GM18511 (cell line): ENCODE measurements around the gene ZCRB1.

Experiments
- ATAC-seq: cut with Tn5 transposase; IDR thresholded peaks from one replicate; pipeline ENCODE4 v1.9.1; 2021; ENCODE audit warnings: mild to moderate bottlenecking, moderate library complexity; ENCODE audit not compliant: unreplicated experiment

ZCRB1 gene

DNA sequence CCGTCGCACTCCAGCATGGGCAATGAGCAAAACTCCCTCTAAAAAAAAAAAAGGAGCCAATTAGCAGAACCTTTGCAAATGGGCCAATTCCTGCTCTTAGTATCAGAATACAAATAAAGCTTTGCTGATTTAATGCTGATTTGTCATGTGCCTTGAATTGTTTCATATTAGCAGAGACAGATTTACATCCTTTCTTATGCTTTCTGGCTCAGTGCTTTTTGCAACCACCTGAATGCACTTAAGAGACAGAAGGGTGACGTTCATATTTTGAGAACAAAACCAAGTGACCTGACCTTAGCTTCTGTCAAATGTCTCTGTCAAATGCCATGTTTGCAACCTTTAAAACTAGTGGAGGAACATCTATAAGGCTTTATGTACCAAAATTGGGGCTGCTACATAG lies 44.0 kb downstream of the ZCRB1 start:
- ATAC-seq = no peak

DNA sequence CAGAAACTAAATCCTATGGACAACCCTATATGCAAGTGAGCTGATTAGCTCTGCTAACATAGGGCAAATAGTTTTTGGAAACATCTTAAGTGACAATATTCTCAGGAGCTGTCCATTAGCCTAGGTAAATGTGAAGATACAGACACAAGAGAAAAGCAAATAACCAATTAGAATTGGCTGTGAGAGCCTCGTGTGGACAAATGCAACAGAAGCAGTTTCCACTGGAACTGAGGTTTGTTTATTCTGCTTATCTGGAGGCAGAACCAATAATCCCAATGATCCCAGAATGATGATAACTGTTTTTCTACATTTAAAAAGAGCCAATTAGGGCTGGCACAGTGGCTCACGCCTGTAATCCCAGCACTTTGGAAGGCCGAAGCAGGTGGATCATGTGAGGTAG lies 44.6 kb downstream of the ZCRB1 start:
- ATAC-seq = no peak

DNA sequence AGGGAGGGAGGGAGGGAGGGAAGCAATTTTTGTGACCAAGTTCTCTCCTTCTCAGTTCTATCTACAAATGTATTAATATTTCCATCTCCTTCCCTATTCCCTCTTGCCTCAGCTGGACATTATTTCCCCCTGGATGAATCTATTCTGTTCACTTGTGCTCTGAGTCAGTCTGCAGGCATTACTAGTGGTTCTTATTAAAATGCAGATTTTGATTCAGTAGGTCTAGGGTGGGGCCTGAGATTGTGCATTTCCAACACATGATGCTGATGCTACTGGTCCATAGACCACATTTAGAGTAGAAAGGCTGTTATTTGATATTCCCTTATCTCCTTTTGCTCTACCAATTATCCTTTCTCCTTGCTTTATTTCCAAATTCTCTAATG lies 47.8 kb downstream of the ZCRB1 start:
- ATAC-seq = no peak

DNA sequence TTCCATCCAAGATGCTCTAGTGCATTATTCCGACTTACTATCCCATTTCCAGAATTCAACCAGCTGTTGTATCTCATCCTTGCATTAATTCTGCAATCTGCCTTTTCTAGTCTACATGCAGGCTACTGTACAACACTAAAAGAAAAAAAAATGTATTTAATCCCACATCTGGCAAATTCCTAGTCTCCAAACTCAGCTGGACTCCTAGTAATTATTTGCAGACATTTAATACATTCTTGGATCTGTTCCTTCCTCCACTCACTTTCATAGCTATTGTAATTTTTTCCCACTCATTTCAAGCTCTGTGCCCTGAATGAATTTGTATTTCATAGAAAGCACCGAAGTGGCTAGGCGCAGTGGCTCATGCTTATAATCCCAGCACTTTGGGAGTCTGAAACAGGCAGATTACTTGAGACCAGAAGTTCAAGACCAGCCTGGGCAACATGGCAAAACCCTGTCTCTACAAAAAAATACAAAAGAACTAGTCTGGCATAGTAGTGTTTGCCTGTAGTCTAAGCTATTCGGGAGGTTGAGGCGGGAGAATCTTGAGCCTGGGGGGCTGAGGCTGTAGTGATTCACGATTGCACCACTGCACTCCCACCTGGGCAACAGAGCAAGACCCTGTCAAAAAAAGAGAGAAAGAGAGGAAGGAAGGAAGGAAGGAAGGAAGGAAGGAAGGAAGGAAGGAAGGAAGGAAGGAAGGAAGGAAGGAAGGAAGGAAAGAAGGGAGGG lies 48.3 kb downstream of the ZCRB1 start:
- no peak for ATAC-seq

GRCh38 chr12:42275499-42275898 lies 50.4 kb downstream of the ZCRB1 start:
- ATAC-seq = no peak

DNA sequence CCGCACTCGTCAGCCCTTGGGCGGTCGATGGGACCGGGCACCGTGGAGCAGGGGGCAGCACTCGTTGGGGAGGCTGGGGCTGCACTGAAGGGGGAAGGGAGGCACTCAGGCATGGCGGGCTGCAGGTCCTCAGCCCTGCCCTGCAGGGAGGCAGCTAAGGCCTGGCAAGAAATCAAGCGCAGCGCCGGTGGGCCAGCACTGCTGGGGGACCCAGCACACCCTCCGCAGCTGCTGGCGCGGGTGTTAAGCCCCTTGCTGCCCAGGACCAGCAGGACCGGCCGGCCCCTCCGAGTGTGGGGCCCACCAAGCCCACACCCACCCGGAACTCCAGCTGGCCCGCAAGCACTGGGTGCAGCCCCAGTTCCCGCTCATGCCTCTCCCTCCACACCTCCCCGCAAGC lies 52.2 kb downstream of the ZCRB1 start:
- ATAC-seq = no peak

DNA sequence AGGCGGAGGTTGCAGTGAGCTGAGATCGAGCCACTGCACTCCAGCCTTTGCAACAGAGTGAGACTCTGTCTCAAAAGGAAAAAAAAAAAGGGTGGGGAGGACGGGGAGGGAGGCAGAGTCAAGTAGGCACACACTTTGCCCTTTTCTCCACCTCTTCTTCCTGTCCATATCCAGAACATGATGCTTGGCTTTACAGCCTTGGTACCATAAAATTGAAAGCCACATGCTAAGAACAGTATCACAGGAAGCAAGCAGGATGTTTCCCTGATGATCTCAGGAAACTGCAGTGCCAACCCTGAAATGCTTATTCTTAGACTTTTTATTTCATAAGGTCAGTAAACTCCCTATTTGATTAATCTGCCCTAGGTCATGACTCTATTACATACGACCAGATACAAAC lies 55.3 kb downstream of the ZCRB1 start:
- no peak for ATAC-seq

DNA sequence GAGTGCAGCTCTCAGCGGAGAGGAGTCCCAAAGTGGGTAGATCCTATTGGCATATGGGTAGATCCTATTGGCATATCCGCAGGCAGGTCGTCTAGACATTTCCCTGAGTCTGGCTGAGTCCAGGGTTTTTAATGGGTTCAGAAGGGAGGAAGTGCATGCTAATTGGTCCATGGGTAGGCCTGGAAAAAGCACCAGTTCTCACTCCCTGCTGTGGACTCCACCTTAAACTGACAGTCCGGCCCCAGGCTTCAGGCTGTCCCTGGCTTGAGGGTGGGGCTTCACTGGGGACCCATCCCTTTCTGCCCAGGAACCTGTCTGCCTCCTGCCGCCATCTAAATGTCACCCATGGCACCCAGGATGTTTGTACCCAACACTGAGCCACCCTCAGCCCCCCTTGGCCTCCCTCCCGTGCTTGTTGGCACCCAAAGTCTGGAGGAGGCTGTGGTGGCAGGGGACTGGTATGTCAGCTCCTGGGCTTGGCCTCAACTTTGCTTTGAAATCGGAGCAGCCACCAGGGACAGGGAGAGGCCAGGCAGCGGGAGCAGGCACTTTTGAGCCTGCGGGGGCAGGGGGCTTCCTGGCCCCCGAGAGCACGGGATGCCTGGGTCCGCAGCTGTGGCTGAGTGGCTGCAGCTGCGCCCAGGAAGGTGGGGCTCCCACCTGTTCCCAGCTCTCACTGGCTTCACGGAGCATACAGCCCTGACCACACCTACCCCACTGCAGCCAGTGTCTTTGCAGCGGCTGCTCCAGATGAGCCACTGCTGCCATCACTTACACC lies 58.3 kb downstream of the ZCRB1 start:
- no peak for ATAC-seq

- ATAC-seq = no peak
Observed at GRCh38 chr12:42266579-42267230, 59.2 kb downstream of the ZCRB1 start.

DNA sequence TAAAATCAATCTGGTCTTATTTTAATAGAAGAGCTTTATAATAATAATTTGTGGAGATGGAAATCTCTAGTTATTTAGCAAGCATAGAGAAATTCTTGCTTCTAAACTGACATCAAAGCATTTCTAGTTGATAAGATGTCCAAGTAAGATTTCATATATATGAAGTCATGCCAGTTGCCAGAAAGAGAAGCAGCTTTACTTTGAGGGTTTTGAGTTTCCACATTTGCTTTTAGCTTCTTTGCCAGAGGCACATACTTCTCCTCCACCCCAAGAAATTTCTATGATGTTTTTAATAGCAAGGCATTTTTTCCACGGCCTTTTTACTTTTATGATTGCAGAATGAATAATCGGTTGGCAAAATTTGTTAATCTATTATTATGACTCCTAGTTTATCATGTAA lies 63.6 kb downstream of the ZCRB1 start:
- no peak for ATAC-seq
